Lower leg skin (tissue), 3 donors: ENCODE measurements around the gene SDK1.

Experiments used
- POLR2A ChIP-seq, 2 donors: fragments of 450-650 bp; IDR thresholded peaks; one replicate each; pipeline ENCODE4 v1.6.1; 2016 to 2017; ENCODE audit warnings: antibody characterized with exemption in 2 of 2, mild to moderate bottlenecking in 1 of 2, moderate library complexity in 1 of 2
- TF ChIP-seq, protein P1 (sequence below), 3 donors: fragments of 450-650 bp; IDR thresholded peaks; one replicate each; pipeline ENCODE4 v1.5.1; 2016; ENCODE audit warnings: antibody characterized with exemption in 3 of 3, mild to moderate bottlenecking in 3 of 3, moderate library complexity in 2 of 3

DNA sequence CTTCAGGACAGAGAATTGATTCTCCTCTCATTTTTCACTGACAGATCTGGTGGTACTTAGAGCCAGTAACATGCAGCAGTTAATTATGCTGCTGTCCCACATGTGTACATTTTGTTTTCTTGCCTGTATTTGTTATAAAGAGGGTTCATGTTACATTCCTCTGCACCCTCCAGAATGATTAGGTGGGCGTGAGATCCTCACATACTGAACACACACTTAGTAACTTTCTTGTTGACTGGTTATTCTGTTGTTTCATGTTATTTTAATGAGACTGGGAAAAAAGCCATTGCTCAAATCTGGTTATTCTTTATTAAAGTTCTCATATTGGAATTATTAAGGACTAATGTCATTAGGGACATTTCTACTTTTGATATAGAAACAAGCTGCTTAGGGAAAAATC, 409.1 kb downstream of the SDK1 start:
- TF ChIP-seq, protein P1, sequence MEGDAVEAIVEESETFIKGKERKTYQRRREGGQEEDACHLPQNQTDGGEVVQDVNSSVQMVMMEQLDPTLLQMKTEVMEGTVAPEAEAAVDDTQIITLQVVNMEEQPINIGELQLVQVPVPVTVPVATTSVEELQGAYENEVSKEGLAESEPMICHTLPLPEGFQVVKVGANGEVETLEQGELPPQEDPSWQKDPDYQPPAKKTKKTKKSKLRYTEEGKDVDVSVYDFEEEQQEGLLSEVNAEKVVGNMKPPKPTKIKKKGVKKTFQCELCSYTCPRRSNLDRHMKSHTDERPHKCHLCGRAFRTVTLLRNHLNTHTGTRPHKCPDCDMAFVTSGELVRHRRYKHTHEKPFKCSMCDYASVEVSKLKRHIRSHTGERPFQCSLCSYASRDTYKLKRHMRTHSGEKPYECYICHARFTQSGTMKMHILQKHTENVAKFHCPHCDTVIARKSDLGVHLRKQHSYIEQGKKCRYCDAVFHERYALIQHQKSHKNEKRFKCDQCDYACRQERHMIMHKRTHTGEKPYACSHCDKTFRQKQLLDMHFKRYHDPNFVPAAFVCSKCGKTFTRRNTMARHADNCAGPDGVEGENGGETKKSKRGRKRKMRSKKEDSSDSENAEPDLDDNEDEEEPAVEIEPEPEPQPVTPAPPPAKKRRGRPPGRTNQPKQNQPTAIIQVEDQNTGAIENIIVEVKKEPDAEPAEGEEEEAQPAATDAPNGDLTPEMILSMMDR (IDR thresholded peaks at IDR 0.05) = no peak
- TF ChIP-seq POLR2A (IDR thresholded peaks at IDR 0.05) = no peak
